ENCODE results near the gene CEND1. TPM values are rescaled to one million over a fixed set of nuclear protein-coding genes. Genes with fewer than 3 reads are reported as not detected.

The CEND1 gene
- total RNA-seq, 1 donor from 2014 or later = 0.20 TPM

GRCh38 chr11:832529-833113 lies 42.7 kb upstream of the CEND1 start, which contains the start of gene CD151:
Gene CD151 (plus strand): TSS chr11:832952. CDS start chr11:836070, 3,118 bp downstream.
- no peaks in the 10 kb centered on the region for H3K27me3 Mint-ChIP-seq (ENCODE audit: low read depth)
- peak within 1 kb of the TSS; percentile 96 for H3K27ac Mint-ChIP-seq (ENCODE audit: unreplicated experiment)
- no peak for TF ChIP-seq CTCF (IDR thresholded peaks at IDR 0.05)

DNA sequence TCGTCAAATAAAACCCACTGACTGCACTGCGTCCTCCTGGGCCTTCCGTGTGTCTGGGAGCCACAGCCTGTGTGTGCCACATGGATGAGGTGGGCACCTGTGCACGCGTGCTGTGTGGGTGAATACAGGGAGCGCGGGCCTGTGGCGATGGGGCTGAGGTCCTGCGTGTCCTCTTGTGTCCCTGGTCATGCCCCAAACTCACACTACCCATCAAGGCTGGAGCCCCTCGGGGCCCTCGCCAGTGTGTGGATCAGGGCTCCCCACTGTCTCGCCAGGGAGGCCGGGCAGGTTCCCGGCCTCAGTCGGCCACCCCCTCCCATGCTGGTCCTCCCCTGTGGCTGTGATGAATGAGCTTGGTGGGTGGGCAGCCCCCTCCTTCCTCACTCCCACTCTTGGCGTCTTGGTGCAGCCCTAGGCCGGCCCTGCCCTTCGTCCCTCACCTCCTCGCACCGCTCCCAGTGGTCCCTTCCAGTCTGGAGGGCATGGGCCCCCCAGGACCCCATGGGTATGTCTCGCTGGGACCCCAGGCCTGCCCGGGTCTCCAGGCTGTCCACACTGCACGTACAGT lies 42.2 kb upstream of the CEND1 start:
- no peaks in the 10 kb centered on the region for H3K27me3 Mint-ChIP-seq (ENCODE audit: low read depth)
- peaks cover 57% of the 10 kb centered on the region for H3K4me1 Mint-ChIP-seq (ENCODE audit: low read depth)
- H3K36me3 Mint-ChIP-seq (ENCODE audit: low read depth) = no peaks in the 10 kb centered on the region

More at GRCh38 chr11:832529-833113, 42.7 kb upstream of the CEND1 start, which contains the start of gene CD151:
- Mint-ChIP-seq H3K4me3 (ENCODE audit: unreplicated experiment) (peak within 1 kb of the TSS; percentile 85), H3K4me1 (ENCODE audit: low read depth) (peaks cover 55% of the 10 kb centered on the region), H3K36me3 (ENCODE audit: low read depth) (peaks cover 2% of the 10 kb centered on the region), H3K9me3 (ENCODE audit: low read depth) (no peaks in the 10 kb centered on the region)
- DNase-seq (ENCODE audit: low spot score) = no peak

GRCh38 chr11:831118-831864 lies 41.4 kb upstream of the CEND1 start:
- Mint-ChIP-seq H3K27me3 (ENCODE audit: low read depth) (no peaks in the 10 kb centered on the region), H3K36me3 (ENCODE audit: low read depth) (no peaks in the 10 kb centered on the region), H3K4me1 (ENCODE audit: low read depth) (peaks cover 61% of the 10 kb centered on the region), H3K4me3 (ENCODE audit: unreplicated experiment) (peak overlapping the region; percentile 60), H3K27ac (ENCODE audit: unreplicated experiment) (peak overlapping the region; percentile 87), H3K9me3 (ENCODE audit: low read depth) (no peaks in the 10 kb centered on the region)
- no peak for DNase-seq (ENCODE audit: low spot score)
- TF ChIP-seq CTCF (IDR thresholded peaks at IDR 0.05) = no peak

More for the DNA sequence above, 42.2 kb upstream of the CEND1 start:
- no peak for DNase-seq (ENCODE audit: low spot score)
- Mint-ChIP-seq H3K9me3 (ENCODE audit: low read depth) (no peaks in the 10 kb centered on the region), H3K4me3 (ENCODE audit: unreplicated experiment) (peak overlapping the region; percentile 61), H3K27ac (ENCODE audit: unreplicated experiment) (peak overlapping the region; percentile 87)
- no peak for TF ChIP-seq CTCF (IDR thresholded peaks at IDR 0.05)

- no peaks in the 10 kb centered on the region for H3K9me3 Mint-ChIP-seq (ENCODE audit: low read depth)
- no peak for DNase-seq (ENCODE audit: low spot score)
- H3K27ac Mint-ChIP-seq (ENCODE audit: unreplicated experiment) = no peak overlapping the region
- peak overlapping the region; percentile 61 for H3K4me3 Mint-ChIP-seq (ENCODE audit: unreplicated experiment)
- no peaks in the 10 kb centered on the region for H3K36me3 Mint-ChIP-seq (ENCODE audit: low read depth)
- peaks cover 61% of the 10 kb centered on the region for H3K4me1 Mint-ChIP-seq (ENCODE audit: low read depth)
- no peak for TF ChIP-seq CTCF (IDR thresholded peaks at IDR 0.05)
- no peaks in the 10 kb centered on the region for H3K27me3 Mint-ChIP-seq (ENCODE audit: low read depth)
Observed at GRCh38 chr11:830295-831117, 40.6 kb upstream of the CEND1 start.
